DMS114 treated with DMSO at 0.1 percent for 48 hours (cell line): ENCODE measurements around the gene NDUFS2.

Source experiments
- DNase-seq: peaks from one replicate; lab custom pipeline; 2025; ENCODE audit not compliant: unreplicated experiment; lab: John Stamatoyannopoulos, UW

The NDUFS2 gene

DNA sequence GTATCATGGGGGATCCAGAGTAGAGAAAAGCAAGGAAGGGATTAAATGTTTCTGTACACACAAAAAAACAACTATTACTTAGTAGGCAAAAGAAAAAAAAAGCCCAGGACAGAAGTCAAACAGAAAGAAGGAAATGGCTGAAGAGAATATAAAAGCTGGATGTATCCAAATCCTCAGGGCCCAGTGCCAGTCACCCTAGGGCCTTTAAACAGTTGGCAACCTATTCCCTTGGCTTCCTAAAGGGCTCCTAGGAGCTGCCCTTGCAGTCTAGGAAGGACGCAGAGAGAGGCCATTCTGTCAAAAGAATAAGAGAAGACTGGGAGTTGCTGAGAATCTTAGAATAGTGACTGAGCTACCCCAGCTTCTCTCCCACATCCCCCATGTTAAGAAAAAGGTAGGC lies 29.8 kb upstream of the NDUFS2 start:
- no peak for DNase-seq

DNA sequence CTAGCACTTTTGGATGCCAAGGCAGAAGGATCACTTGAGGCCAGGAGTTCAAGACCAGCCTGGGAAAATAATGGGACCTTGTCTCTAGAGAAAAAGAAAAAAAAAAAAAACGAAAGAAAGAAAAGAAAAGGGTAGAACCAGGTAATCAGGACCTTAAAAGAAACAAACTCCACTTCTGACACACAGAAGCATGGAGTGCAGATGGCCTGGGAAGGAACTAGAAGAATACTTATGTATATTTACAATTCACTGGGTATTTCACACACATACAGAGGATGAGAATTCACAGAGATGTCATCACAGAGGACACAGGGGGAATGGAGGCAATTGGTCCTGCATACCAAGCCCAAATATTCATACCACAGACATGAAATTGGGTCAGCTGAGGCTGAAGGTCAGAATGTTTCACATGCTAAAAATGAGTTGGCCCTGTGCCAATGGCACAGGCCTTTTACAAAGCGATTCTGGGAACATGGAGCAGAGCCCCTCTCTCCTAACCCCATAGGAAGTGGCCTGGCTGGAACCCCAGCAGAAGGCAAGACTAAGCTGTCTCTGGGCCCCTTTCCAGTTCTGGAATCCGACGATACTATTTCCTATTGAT lies 29.3 kb upstream of the NDUFS2 start:
- no peak for DNase-seq

DNA sequence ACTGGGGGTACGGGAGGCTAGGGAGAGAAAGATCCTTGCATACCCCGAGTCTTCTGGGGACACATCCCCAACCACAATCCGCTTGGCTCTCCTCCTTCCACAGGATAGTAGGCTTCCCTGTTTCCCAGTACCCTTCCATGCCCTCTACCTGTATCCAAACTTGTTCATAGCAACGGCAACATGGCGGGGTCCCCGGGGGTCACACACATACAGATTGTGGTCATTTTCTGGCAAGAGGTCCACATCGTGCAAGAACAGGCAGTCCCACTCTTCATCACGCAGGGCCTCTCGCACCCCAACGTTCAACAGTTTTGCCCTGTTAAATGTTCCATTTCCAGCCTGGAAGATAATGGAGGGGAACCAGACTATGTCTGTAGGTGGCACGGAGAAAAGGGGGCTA lies 28.5 kb upstream of the NDUFS2 start:
- no peak for DNase-seq

DNA sequence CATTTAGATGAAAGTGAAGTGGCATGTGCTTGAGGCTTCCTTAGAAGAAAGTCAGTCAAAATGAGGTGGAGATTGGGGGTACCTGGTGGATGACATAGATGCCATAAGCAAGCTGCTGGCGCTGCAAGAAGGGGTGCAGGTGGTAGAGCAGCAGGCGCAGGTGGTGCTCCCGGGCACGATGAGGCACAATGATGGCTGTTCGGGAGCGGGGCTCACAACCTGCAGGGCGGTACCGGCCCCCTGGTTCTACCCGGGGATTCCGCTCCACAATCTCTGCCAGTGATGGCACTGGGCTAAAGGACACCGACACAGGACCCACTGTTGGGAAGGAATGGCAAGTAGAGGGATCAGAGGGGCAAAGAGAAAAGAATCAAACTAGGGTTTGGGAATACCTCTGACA lies 27.3 kb upstream of the NDUFS2 start:
- no peak for DNase-seq

DNA sequence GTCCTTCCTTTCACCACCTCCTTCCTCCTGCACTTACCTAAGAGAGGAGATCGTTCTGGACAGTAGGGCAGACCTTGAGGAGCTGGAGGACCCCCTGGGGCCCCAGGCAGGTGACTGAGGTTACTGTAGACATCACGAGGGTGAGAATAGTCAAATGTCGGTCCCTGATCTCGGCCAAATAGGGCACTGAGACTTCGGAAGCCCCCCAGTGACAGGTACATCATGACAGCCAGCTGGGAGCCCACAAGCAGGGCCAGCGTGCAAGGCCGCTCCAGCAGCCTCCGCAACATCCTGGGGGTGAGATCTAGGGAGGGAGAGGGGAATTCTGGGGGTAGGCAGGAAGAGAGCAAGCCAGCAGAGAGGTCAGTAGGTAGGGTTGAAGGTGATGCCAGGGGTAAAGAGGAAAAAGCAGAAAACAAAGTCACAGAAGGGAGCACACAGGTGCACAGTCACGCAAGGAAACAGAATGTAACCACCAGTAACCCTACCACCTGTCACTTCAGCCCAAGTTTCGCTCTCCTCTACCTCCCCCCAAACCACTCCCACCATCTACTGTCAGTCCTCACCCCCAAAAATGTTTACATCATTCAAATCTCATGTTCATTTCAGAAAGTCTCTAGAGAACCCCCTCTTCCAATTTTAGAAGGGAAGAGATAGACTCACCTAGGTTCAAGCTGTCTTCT lies 26.3 kb upstream of the NDUFS2 start:
- DNase-seq, result no peak

DNA sequence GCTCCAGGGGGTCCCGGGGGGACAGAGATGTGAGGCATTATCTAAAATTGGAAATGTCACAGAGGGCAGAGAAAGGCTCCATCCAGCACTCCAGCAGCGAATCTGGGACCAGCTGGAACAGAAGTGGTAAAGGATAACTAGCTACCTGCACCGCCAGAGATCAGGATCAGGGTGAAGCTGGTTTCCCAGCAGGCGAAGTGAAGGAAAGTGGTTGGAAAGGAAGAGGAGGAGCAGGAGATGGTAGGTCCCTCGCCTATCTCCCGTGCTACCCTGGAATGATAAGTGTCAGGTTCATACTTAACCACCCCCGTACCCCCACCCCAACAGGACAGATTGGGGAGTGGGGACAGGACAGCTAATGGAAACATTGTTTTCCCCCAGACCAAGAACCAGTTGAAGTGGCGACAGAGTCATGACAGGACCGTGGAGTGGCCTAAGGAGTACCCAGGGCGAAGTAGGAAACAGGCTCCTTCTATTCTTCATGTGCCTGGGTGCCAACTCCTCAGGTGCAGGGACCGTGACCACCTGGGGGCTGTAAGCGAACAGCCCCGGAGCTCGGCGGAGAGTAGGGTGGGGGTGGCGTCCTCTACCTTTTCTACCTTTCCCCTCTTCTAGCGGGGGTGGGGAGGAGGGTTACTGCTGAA lies 25.6 kb upstream of the NDUFS2 start:
- DNase-seq, result no peak

DNA sequence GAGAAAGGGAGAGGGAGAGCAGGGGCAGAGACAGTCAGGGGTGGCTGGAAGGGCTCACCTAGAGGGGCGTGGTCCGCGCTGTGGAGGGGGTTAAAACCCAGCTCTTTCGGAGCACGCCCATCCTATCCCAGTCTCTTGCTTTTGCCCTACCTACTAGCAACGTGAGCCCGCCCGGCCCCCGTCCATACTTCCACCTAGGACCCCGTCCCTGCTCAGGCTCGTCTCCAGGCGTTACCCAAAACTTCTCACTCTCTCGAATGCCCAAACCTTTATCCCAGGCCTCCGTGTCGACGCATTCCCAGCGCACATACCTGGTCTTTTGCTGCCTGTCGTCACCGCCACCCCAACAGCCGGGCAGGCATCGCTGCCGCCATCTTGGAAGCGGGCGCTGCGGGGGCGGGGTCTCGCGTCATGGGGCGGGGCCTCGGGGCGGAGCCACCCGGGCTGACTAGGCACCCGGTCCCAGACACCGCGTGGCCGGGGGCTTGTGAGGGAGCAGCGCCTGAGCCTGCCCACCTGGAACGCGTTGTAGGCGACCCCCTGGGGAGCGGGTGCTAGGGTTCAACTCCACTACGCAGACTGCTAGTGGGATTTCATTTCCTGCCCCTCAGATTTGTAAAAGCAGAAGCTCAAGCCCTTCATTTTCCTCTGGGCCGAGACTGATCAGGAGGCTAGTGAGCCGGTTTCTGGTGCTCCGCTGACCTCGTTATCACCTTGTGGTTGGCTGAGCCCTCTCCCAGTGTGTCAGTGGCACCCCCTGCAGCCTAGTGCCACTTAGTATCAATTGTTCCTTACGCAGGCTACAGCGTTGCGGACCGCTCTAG lies 24.8 kb upstream of the NDUFS2 start, which contains the start of gene B4GALT3:
TSS of gene B4GALT3 (minus strand) at position 396 of the 824 bp plus-strand sequence. CDS start 1,447 bp downstream, outside the sequence.
- peak; percentile 84 for DNase-seq

DNA sequence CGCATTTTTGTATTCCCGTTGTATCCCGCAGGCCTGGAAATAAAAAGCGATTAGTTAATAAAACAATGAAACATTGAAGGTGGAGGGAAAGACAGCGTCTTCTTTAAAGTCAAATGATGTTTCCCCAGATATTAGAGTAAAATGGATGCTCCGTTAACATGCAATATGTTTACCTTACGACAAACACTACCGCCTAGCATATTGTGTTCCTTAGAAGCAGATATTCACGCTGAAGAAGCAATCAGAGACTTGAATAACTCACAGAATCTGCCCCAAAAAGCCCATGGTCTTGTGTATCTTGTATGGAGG lies 24.3 kb upstream of the NDUFS2 start:
- DNase-seq, result no peak

DNA sequence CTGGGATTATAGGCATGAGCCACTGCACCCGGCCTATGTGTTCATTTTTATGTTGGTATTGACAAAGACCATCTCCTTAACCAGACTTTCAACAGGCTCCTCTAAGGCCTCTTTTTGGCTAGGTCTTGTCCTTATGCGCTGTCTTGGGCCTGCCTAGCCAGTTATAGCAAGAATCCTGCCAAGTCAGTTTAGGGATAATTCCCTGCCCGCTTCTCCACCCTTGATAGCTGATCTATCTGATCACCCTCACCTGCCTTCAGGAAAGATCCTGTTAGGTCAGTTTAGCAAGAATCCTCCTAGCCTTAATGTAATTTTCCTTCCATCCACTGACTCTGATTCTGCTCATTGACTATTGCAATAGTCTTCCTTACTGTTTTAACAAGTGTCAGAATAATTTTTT lies 22.5 kb upstream of the NDUFS2 start:
- DNase-seq, result no peak

DNA sequence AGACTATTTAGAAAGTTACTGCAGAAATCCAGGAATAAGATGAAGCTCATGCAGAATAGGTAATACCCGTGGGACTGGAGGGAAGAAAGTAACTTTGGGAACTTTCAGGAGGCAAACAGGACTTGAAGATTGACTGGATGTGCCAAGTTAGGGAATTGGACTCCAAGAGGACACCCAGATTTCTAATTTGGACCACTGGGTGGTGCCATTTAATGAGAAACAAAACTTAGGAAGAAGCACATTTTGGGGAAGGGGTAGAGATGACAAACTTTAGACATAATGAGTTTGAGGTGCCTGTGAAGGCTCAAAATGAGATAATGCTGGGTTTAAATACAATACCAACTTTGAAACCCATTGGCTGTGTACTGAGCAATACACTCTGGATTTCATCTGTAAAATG lies 21.5 kb upstream of the NDUFS2 start:
- DNase-seq, result peak; percentile 49

DNA sequence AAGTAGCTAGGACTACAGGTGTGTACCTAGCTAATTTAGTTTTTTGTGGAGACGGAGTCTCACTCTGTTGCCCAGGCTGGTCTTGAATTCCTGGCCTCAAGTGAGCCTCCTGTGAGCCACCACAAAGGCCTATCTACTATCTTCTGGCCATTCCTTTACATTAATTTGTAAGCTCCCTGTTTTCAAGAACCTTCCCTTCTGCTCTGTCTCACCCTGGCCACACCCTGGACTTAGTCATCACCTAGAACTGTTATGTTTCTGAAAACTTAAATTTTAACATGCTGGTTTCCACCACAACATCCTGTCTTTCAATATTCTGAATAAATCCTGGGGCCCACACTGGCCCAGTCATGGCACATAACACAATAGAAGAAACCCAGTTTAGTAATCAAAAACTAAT lies 20.0 kb upstream of the NDUFS2 start:
- no peak for DNase-seq

DNA sequence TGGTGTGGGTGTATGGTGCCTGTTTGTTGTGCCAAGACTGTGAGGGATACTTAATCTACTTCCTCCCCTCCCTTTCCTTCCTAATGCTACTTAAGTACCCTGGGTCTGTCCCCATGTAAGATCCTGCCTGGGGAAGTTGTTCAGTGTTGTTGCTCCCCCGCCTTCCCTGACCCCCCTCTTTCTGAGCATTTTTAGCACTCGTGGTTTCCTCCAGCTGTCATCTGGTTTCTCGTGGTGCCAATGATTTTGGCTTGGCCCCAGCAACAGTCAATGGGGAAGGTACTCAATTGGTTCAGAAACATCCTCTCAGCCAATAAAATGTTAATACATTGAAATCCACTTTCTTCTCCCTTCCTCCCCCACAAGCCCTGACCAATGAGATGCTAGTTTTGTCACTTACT lies 16.9 kb upstream of the NDUFS2 start:
- DNase-seq, result no peak

DNA sequence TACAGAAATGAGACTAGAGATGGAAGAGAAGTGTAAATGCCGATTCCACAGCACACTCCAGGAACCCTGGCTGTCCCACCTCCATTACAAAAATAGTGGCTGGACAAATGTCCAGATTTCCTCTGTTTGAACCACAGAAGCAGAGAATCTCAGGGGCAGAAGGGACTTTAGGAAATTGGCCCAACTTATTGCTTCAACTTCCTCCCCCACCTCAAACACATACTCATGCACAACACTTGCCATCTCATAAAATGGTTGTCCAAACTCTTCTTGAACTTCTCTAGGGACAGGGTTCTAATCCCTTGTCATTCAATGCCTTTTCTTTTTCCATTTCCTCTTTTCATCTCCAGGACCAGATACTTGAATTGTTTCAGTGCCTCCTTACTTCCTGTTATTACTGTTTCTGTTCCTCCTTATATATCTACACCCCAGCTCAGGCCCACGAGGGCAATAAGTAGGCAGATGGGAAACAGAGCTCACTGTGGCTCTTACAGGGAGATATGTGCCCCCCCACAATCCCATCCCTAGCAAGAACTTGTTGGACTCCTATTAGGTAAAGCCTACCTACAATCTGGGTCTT lies 16.3 kb upstream of the NDUFS2 start:
- no peak for DNase-seq

DNA sequence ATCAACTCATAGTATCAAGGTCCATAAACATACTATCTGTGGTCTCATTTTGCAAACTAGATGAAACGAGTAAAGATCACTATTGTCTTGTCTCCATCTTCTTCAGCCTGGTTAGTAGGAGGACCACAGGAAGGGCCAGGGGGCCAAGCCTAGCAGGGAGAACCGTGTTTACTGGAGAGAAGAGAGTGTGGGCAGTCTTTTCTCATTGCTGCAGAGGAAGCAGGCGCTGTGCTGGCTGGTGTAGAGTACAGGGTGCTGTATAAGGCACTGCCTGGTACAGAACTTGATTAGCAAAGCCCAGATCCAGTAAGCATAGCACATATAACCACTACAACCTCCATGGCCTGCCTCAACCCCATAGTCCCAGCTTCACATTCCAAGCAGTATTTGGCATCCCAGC lies 14.9 kb upstream of the NDUFS2 start:
- DNase-seq, result no peak

DNA sequence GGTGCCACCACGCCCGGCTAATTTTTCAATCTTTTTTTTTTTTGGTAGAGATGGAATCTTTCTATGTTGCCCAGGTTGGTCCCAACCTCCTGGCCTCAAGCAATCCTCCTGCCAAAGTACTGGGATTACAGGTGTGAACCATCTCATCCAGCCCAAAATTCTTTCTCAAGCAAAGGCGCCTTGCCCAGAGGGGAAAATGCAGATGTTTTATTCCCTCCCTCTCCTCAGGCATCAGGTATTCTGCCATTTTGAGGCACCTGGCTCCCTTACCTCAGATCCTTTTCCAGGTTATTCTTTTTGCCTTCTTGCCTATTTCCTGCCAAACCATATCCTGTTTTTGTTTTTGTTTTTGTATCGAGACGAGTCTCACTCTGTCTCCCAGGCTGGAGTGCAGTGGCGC lies 13.8 kb upstream of the NDUFS2 start:
- DNase-seq, result no peak

DNA sequence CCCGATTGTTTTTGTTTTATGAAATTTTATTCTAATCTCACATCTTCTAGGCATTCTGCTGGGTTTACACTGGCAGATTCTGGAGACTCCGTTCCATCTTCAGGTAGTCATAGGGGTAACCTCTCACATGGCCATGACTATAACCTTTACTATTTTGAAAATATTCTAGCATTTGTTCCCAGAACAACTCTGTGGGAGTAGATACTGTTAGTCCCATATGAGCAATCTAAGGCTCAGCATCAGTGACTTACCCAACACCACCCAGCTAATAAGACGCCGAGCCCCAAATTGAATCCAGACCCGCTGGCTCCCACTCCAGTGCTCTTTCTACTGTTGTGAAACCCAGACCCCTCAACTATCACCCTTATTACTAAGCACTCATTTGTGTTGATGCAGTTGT lies 13.1 kb upstream of the NDUFS2 start:
- DNase-seq, result no peak

DNA sequence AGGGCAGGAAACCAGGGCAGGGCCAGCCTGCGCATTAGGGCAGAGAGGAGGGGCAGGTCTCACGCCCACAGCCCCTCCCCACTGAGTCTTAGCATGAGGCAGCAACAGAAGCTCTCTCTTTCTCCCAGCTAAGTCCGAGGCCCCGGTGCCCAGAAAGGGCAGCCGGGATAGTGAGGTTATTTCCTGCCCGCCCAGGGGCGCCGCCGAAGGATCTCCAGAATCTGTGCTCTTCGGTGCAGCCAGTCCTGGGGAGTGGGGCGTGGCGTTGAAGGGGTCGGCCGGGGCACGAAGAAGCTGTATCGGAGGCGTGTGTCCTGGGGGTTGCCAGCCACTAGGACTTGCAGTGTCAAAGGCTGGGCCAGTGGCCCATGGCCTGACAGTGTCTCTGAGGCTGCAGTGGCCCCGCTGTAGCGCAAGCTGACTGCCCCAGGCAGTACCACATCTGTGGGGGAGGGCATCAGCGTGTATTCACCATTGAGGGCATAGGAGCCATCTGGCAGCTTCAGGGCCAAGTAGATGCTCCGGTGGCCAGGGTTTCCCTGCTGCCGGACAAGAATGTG lies 11.1 kb upstream of the NDUFS2 start:
- no peak for DNase-seq

DNA sequence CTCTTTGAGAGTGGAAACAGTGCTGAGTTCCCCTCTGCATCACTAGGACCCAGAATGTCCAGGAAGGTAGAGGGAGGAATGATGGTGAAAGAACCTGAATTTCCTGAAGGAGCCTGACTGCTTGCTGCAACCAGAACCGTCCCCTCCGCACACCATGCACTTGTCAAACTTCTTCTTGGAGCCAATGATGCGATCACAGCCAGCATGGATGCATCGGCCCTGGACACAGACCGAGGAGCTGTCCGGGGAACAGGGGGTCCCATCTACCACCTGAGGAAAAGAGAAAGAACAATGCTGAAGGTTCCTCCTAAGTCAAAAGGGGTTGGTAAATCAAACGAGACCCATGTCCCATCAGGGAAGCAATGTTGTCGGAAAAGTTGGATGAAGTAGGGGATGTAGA lies 10.2 kb upstream of the NDUFS2 start:
- DNase-seq, result no peak

DNA sequence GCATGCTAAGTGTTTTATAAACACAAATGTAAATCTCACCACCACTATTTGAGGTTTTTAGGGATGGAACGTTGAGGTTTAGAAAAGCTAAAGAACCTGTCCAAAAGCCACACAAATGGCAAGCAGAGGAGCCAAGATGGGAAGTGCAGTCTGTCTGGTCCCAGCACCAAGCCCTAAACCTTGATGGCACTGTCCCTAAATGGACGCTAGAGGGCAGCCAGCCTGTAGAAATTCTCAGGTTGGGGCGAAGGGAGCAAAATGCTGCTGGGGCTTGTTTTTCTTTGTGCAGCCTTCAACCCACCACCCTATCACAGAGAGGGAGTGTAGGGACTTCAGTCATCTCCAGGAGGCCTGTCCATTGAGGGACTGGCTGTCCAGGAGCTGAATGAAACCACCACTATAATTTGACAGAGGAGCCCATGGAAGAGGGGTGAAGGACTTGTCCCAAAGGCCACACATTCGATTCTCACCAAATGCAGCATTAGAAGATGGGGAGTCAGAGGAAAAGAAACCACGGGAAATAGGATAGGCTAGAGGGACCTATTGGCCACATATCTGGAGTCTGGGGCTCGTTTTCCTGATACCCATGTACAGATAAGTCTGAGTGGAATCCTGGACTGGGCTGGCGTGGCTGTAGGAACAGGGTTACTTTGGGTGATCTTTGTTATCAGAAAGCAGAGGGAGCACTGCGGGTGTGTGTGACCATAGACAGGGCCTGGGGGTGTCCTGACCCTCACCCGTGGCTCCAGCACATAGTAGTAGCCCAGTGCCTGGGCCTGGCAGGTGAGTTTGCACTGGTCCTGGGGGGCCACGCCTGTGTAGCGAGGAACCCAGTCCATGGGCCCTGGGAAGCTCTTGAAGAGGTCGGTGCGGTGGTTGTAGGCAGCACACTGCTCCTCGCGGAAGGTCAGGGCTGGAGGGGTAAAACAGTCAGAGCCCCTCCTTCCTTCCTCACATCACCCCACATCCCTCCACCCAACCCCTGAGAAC lies 9.4 kb upstream of the NDUFS2 start:
- peak; percentile 80 for DNase-seq
